Gastrocnemius medialis (tissue), 4 donors: ENCODE results near the gene HECTD2. TPM values are rescaled to one million over a fixed set of nuclear protein-coding genes. Genes with fewer than 3 reads are reported as not detected.
A peak's percentile ranks its signal among the peaks of the same experiment; 100 is the strongest.

Experiments used
- ATAC-seq, 2 donors: fragments of 150-250 bp; one replicate each; pipeline ENCODE4 v1.9.1; 2016
- DNase-seq, 2 donors: peaks; one replicate each; pipeline ENCODE4 v3.0.0-alpha.2; 2019
- H3K27ac ChIP-seq, 4 donors: fragments of 200-600 bp; sonication (generic); 1 replicate in 1 of 4; 2 replicates in 3 of 4; pipeline ENCODE4 v1.5.1; 2016 to 2018; ENCODE audit warnings: mild to moderate bottlenecking in 2 of 4, moderate library complexity in 1 of 4
- H3K27me3 ChIP-seq, 3 donors: fragments of 200-600 bp; sonication (generic) in 2 of 3; 1 replicate in 1 of 3; 2 replicates in 2 of 3; pipeline versions ENCODE4 v1.5.1 to v1.6.0; 2016 to 2019; ENCODE audit warnings: mild to moderate bottlenecking in 1 of 3, moderate library complexity in 1 of 3
- H3K36me3 ChIP-seq, 2 donors: fragments of 200-600 bp; sonication (generic) in 1 of 2; one replicate each; pipeline ENCODE4 v1.5.1; 2017 to 2018
- H3K4me1 ChIP-seq, 2 donors: fragments of 200-600 bp; sonication (generic) in 1 of 2; one replicate each; pipeline ENCODE4 v1.5.1; 2016 to 2017; ENCODE audit warnings: mild to moderate bottlenecking in 2 of 2
- H3K4me3 ChIP-seq, 4 donors: fragments of 200-600 bp; sonication (generic) in 3 of 4; 1 replicate in 1 of 4; 2 replicates in 3 of 4; pipeline ENCODE4 v1.5.1; 2016 to 2019; ENCODE audit warnings: mild to moderate bottlenecking in 2 of 4
- H3K9me3 ChIP-seq, 3 donors: fragments of 200-600 bp; sonication (generic) in 2 of 3; 1 replicate in 1 of 3; 2 replicates in 2 of 3; pipeline ENCODE4 v1.5.1; 2016 to 2019
- CTCF ChIP-seq, 5 experiments: fragments of 450-650 bp in 3 of 5; fragments of 200-600 bp in 2 of 5; sonication (generic) in 2 of 5; IDR thresholded peaks in 4 of 5; conservative IDR thresholded peaks in 1 of 5; 1 replicate in 4 of 5; 2 replicates in 1 of 5; pipeline ENCODE4 v1.5.1; 2016 to 2019; ENCODE audit warnings: antibody characterized with exemption in 5 of 5, mild to moderate bottlenecking in 3 of 5, moderate library complexity in 3 of 5
- POLR2A ChIP-seq, 2 donors: fragments of 450-650 bp; IDR thresholded peaks; one replicate each; pipeline ENCODE4 v1.6.1; 2017; ENCODE audit warnings: antibody characterized with exemption in 2 of 2, mild to moderate bottlenecking in 2 of 2, moderate library complexity in 2 of 2
- in situ Hi-C, 4 donors: fragments of 200-750 bp; cut with MboI; loops; one replicate each; pipeline versions ENCODE4 v1.15.0 to v1.8.0; 2017; ENCODE audit warnings: low sequenced_read_pairs in 4 of 4
- intact Hi-C: fragments of 100-400 bp; cut with DNase I; formaldehyde crosslinking; loops from one replicate; pipeline ENCODE4 v1.15.1; 2023; ENCODE audit warnings: low total_unique reads
- total RNA-seq, 4 donors: library from RNA; depleted of rRNA; stranded (reverse); fragments of >200 nt; gene quantifications; one replicate each; pipeline versions ENCODE4 v1.1.0 to v1.2.3, GENCODE V29; 2016

Gene HECTD2
- total RNA-seq, 4 donors from 2014 or later: 1.9 to 7.9 (median 3.9) TPM

- intact Hi-C loops (loop anchor here (5.0 kb wide), 1 partner anchor 1023 kb away; no protein-coding TSS in a partner anchor), in situ Hi-C loops (no loop called here)
- Histone ChIP-seq H3K27ac (peak overlapping the region; percentile 89 to 98 (median 97)), H3K9me3 (no peaks in the 10 kb centered on the region), H3K4me3 (peak overlapping the region; percentile 70 to 91 (median 80)), H3K36me3 (no peaks in the 10 kb centered on the region), H3K4me1 (peaks cover 8 to 11% of the 10 kb centered on the region in 2 donors), H3K27me3 (no peaks in the 10 kb centered on the region)
- ATAC-seq (peak; percentile 84 to 85), DNase-seq (peak; percentile 80 to 91)
- peak; percentile 29 to 85 for TF ChIP-seq POLR2A (IDR thresholded peaks at IDR 0.05)
- TF ChIP-seq CTCF (IDR thresholded peaks at IDR 0.05 in 4 of 5, conservative IDR thresholded peaks at IDR 0.05 in 1 of 5): peak in 2 of 5 experiments; percentile 7 to 12
Measured at GRCh38 chr10:91409069-91409868, 875 bp upstream of the HECTD2 start.

- peak in 1 of 2 donors; percentile 39 for DNase-seq
- ATAC-seq: peak; percentile 10 to 21
- intact Hi-C loops: loop anchor here (1.0 to 10.0 kb wide), 5 partner anchors 22 to 504 kb away; partner anchors contain the start of gene TNKS2
- Histone ChIP-seq H3K36me3 (no peaks in the 10 kb centered on the region), H3K4me1 (peaks cover 11 to 14% of the 10 kb centered on the region in 2 donors), H3K4me3 (peak overlapping the region; percentile 70 to 91 (median 80)), H3K27ac (peak overlapping the region; percentile 89 to 98 (median 97)), H3K27me3 (no peaks in the 10 kb centered on the region), H3K9me3 (no peaks in the 10 kb centered on the region)
- no peak for TF ChIP-seq CTCF (IDR thresholded peaks at IDR 0.05 in 4 of 5, conservative IDR thresholded peaks at IDR 0.05 in 1 of 5)
- no peak for TF ChIP-seq POLR2A (IDR thresholded peaks at IDR 0.05)
- in situ Hi-C loops: no loop called here
Measured at GRCh38 chr10:91410638-91411371, 661 bp downstream of the HECTD2 start.

- H3K4me3 ChIP-seq: peak overlapping the region in 2 of 4 donors; percentile 70 to 91
- peaks cover 11 to 23% of the 10 kb centered on the region in 2 donors for H3K4me1 ChIP-seq
- no peaks in the 10 kb centered on the region for H3K36me3 ChIP-seq
- no peak for TF ChIP-seq POLR2A (IDR thresholded peaks at IDR 0.05)
- TF ChIP-seq CTCF (IDR thresholded peaks at IDR 0.05 in 4 of 5, conservative IDR thresholded peaks at IDR 0.05 in 1 of 5): no peak
- H3K27me3 ChIP-seq: no peaks in the 10 kb centered on the region
- H3K9me3 ChIP-seq: no peaks in the 10 kb centered on the region
- ATAC-seq (no peak), DNase-seq (no peak)
- in situ Hi-C loops (no loop called here), intact Hi-C loops (loop anchor here (2.0 to 10.0 kb wide), 3 partner anchors 223 to 503 kb away; partner anchors contain the start of gene TNKS2)
- H3K27ac ChIP-seq: peak overlapping the region in 1 of 4 donors; percentile 89
Measured at GRCh38 chr10:91411621-91412020, 1.5 kb downstream of the HECTD2 start.

GRCh38 chr10:91412354-91413087 is 2.4 kb downstream of the HECTD2 start:
- intact Hi-C loops: loop anchor here (5.0 to 10.0 kb wide), 2 partner anchors 385 to 502 kb away; partner anchors contain the start of gene TNKS2
- H3K4me3 ChIP-seq: no peak overlapping the region
- in situ Hi-C loops: no loop called here

More at GRCh38 chr10:91412354-91413087, 2.4 kb downstream of the HECTD2 start:
- Histone ChIP-seq H3K4me1 (peaks cover 11 to 24% of the 10 kb centered on the region in 2 donors), H3K27ac (no peak overlapping the region), H3K27me3 (no peaks in the 10 kb centered on the region), H3K9me3 (no peaks in the 10 kb centered on the region), H3K36me3 (no peaks in the 10 kb centered on the region)
- TF ChIP-seq CTCF (IDR thresholded peaks at IDR 0.05 in 4 of 5, conservative IDR thresholded peaks at IDR 0.05 in 1 of 5) (no peak), POLR2A (IDR thresholded peaks at IDR 0.05) (no peak)
- DNase-seq (no peak), ATAC-seq (no peak)
